Endothelial cell (in vitro differentiated cells): ENCODE results near the gene SLC35C1. TPM values are rescaled to one million over a fixed set of nuclear protein-coding genes. Genes with fewer than 3 reads are reported as not detected.

Source experiments
- DNase-seq: peaks from one replicate; pipeline ENCODE4 v3.0.0; 2021; ENCODE audit warnings: low spot score
- H3K27ac Mint-ChIP-seq: one replicate; pipeline ENCODE4 v1.8.0; 2021; ENCODE audit warnings: mixed read lengths, inconsistent platforms; ENCODE audit not compliant: unreplicated experiment
- H3K27me3 Mint-ChIP-seq: one replicate; pipeline ENCODE4 v1.8.0; 2021; ENCODE audit warnings: mild to moderate bottlenecking, moderate library complexity, mixed read lengths, inconsistent platforms; ENCODE audit not compliant: unreplicated experiment
- H3K36me3 Mint-ChIP-seq: one replicate; pipeline ENCODE4 v1.8.0; 2021; ENCODE audit warnings: mild to moderate bottlenecking, low read depth, mixed read lengths, inconsistent platforms; ENCODE audit not compliant: unreplicated experiment
- H3K4me1 Mint-ChIP-seq: one replicate; pipeline ENCODE4 v1.8.0; 2021; ENCODE audit warnings: mild to moderate bottlenecking, mixed read lengths, inconsistent platforms; ENCODE audit not compliant: unreplicated experiment
- H3K4me3 Mint-ChIP-seq: one replicate; pipeline ENCODE4 v1.8.0; 2021; ENCODE audit warnings: mild to moderate bottlenecking, mixed read lengths, inconsistent platforms; ENCODE audit not compliant: unreplicated experiment
- H3K9me3 Mint-ChIP-seq: one replicate; pipeline ENCODE4 v1.8.0; 2021; ENCODE audit warnings: mixed read lengths, inconsistent platforms; ENCODE audit not compliant: unreplicated experiment
- total RNA-seq: library from RNA; stranded (reverse); fragmentation: NEBNext Ultra II Directional; extraction: Animal tissue kit (Norgen Biotek cat#: 25700); gene quantifications from one replicate; pipeline ENCODE4 v1.2.1, GENCODE V29; 2021; ENCODE audit not compliant: unreplicated experiment
- TF ChIP-seq, protein P1 (sequence below): fragments of 200-600 bp; sonication (generic); IDR thresholded peaks from one replicate; pipeline ENCODE4 v1.5.0; 2021; ENCODE audit warnings: antibody characterized with exemption; ENCODE audit not compliant: unreplicated experiment

SLC35C1 gene
- total RNA-seq, 1 donor from 2014 or later, result 13.9 TPM

GRCh38 chr11:45850446-45850845 is 45.5 kb downstream of the SLC35C1 start:
- Mint-ChIP-seq H3K4me1 (peaks cover 12% of the 10 kb centered on the region), H3K4me3 (no peak overlapping the region), H3K36me3 (peaks cover 2% of the 10 kb centered on the region), H3K27ac (no peak overlapping the region), H3K27me3 (peaks cover 9% of the 10 kb centered on the region), H3K9me3 (no peaks in the 10 kb centered on the region)
- TF ChIP-seq, protein P1, sequence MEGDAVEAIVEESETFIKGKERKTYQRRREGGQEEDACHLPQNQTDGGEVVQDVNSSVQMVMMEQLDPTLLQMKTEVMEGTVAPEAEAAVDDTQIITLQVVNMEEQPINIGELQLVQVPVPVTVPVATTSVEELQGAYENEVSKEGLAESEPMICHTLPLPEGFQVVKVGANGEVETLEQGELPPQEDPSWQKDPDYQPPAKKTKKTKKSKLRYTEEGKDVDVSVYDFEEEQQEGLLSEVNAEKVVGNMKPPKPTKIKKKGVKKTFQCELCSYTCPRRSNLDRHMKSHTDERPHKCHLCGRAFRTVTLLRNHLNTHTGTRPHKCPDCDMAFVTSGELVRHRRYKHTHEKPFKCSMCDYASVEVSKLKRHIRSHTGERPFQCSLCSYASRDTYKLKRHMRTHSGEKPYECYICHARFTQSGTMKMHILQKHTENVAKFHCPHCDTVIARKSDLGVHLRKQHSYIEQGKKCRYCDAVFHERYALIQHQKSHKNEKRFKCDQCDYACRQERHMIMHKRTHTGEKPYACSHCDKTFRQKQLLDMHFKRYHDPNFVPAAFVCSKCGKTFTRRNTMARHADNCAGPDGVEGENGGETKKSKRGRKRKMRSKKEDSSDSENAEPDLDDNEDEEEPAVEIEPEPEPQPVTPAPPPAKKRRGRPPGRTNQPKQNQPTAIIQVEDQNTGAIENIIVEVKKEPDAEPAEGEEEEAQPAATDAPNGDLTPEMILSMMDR, result no peak
- no peak for DNase-seq

DNA sequence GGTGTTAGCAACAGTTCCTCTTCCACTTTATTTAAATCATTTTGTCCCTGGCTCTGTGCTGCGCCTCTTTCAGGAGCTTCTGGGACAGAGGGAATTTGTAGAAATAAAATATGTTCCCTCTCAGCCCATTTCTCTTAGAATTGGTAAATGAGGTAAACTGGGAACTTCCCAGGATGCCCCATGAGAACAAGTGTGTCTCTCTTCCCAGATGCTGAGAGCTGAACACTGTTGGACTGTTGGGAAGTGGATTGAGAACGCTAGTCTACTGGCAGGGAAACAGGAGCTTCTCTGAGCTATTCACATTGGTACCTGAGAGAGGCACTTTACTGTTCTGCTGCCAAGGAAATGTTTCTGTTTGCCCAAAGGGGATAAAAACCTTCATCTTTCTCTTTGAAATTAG is 46.3 kb downstream of the SLC35C1 start:
- peaks cover 12% of the 10 kb centered on the region for H3K4me1 Mint-ChIP-seq
- H3K27ac Mint-ChIP-seq, result no peak overlapping the region
- H3K9me3 Mint-ChIP-seq, result no peaks in the 10 kb centered on the region
- H3K27me3 Mint-ChIP-seq, result peaks cover 9% of the 10 kb centered on the region
- DNase-seq, result no peak
- no peak overlapping the region for H3K4me3 Mint-ChIP-seq
- H3K36me3 Mint-ChIP-seq, result peaks cover 3% of the 10 kb centered on the region
- TF ChIP-seq, protein P1, result no peak

GRCh38 chr11:45852018-45852711 is 47.2 kb downstream of the SLC35C1 start:
- H3K4me1 Mint-ChIP-seq, result peaks cover 10% of the 10 kb centered on the region
- H3K9me3 Mint-ChIP-seq, result no peaks in the 10 kb centered on the region
- DNase-seq, result no peak
- no peak overlapping the region for H3K4me3 Mint-ChIP-seq
- peaks cover 5% of the 10 kb centered on the region for H3K27me3 Mint-ChIP-seq
- TF ChIP-seq, protein P1, result no peak
- peaks cover 7% of the 10 kb centered on the region for H3K36me3 Mint-ChIP-seq
- H3K27ac Mint-ChIP-seq, result no peak overlapping the region

DNA sequence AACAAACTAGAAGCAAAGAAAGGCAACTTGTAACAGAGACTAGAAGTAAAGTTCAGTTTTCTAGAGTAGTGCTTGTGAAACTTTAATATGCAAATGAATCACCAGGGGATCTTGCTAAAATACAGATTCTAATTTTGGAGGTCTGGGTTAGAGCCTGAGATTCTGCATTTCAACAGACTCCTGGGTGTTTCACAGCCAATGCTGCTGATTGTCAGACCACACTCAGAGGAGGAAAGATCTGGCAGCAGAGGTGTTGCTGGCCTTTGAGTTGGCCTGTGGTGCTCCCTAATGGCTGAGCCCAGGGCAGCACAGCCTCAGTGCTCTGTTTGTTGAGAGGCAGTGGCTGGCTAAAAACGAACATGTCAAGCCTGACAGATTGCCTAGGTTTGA is 47.8 kb downstream of the SLC35C1 start:
- TF ChIP-seq, protein P1, result no peak
- no peaks in the 10 kb centered on the region for H3K9me3 Mint-ChIP-seq
- peaks cover 9% of the 10 kb centered on the region for H3K36me3 Mint-ChIP-seq
- no peak overlapping the region for H3K27ac Mint-ChIP-seq
- no peak overlapping the region for H3K4me3 Mint-ChIP-seq
- peaks cover 5% of the 10 kb centered on the region for H3K27me3 Mint-ChIP-seq
- peaks cover 13% of the 10 kb centered on the region for H3K4me1 Mint-ChIP-seq
- no peak for DNase-seq

- Mint-ChIP-seq H3K27me3 (peaks cover 5% of the 10 kb centered on the region), H3K4me3 (no peak overlapping the region), H3K9me3 (no peaks in the 10 kb centered on the region), H3K4me1 (peaks cover 13% of the 10 kb centered on the region), H3K36me3 (peaks cover 12% of the 10 kb centered on the region), H3K27ac (no peak overlapping the region)
- DNase-seq, result no peak
- TF ChIP-seq, protein P1, result no peak
Measured at GRCh38 chr11:45853332-45854219, 48.6 kb downstream of the SLC35C1 start.
